K562 (cell line): ENCODE results near the gene TRIP10. TPM values are rescaled to one million over a fixed set of nuclear protein-coding genes. Genes with fewer than 3 reads are reported as not detected.

ENCODE experiments used
- BRF1 ChIP-seq: IDR thresholded peaks from 3 replicates; pipeline ENCODE4 v1.6.1; 2011; ENCODE audit warnings: borderline replicate concordance, mild to moderate bottlenecking; ENCODE audit not compliant: insufficient read length; ENCODE audit errors: extremely low read depth
- CC2D1A ChIP-seq: fragments of 450-650 bp; IDR thresholded peaks from 2 replicates; pipeline ENCODE4 v1.6.1; 2017; ENCODE audit warnings: mild to moderate bottlenecking
- GABPA ChIP-seq: fragments of 200-800 bp; sonication (Bioruptor generic); conservative IDR thresholded peaks from 2 replicates; pipeline ENCODE4 v1.6.1; 2016; ENCODE audit warnings: low read depth, missing genetic modification characterization, missing compliant biosample characterization
- HDAC8 ChIP-seq: fragments of 450-650 bp; IDR thresholded peaks from 2 replicates; pipeline ENCODE4 v1.6.1; 2016; ENCODE audit warnings: mild to moderate bottlenecking, missing genetic modification characterization, moderate library complexity, missing compliant biosample characterization
- MYC ChIP-seq, 2 experiments: fragments of 250-450 bp in 1 of 2; sonication (Bioruptor Pico) in 1 of 2; IDR thresholded peaks; 2 replicates each; pipeline versions ENCODE4 v1.5.1 to v1.6.1; 2012 to 2021; ENCODE audit warnings: low read depth in 2 of 2, borderline replicate concordance in 1 of 2, improper control_type of control experiment in 1 of 2, low read length in 1 of 2, mild to moderate bottlenecking in 1 of 2, moderate library complexity in 1 of 2
- NCOA1 ChIP-seq: fragments of 450-650 bp; IDR thresholded peaks from 2 replicates; pipeline ENCODE4 v1.6.1; 2016; ENCODE audit warnings: low read depth
- PHB2 ChIP-seq: fragments of 450-650 bp; IDR thresholded peaks from 2 replicates; pipeline ENCODE4 v1.6.1; 2017; ENCODE audit warnings: low read depth
- RBM15 ChIP-seq: fragments of 200-400 bp; formaldehyde crosslinking; IDR thresholded peaks from 2 replicates; pipeline ENCODE4 v1.6.1; 2018; ENCODE audit warnings: mild to moderate bottlenecking, low read length, moderate library complexity; ENCODE audit not compliant: insufficient read depth
- SMARCA5 ChIP-seq: fragments of 450-650 bp; IDR thresholded peaks from 2 replicates; pipeline ENCODE4 v1.6.1; 2016
- SRSF1 ChIP-seq: fragments of 200-400 bp; formaldehyde crosslinking; IDR thresholded peaks from 2 replicates; pipeline ENCODE4 v1.6.1; 2017; ENCODE audit warnings: mild to moderate bottlenecking, low read depth, low read length, moderate library complexity
- STAT5A ChIP-seq: IDR thresholded peaks from 2 replicates; pipeline ENCODE4 v1.6.1; 2012; ENCODE audit warnings: low read length, inconsistent platforms, borderline replicate concordance
- ZNF121 ChIP-seq: sonication (generic); formaldehyde crosslinking; conservative IDR thresholded peaks from 2 replicates; pipeline ENCODE4 v1.8.0; 2022; ENCODE audit warnings: missing genetic modification reagents
- ZNF146 ChIP-seq: IDR thresholded peaks from one replicate; pipeline ENCODE4 v1.6.1; 2018; ENCODE audit warnings: missing compliant biosample characterization; ENCODE audit not compliant: unreplicated experiment
- ZNF184 ChIP-seq: sonication (generic); formaldehyde crosslinking; IDR thresholded peaks from 2 replicates; pipeline ENCODE4 v1.5.0; 2020; ENCODE audit warnings: missing genetic modification reagents
- ZNF316 ChIP-seq: fragments of 450-650 bp; IDR thresholded peaks from 2 replicates; pipeline ENCODE4 v1.6.1; 2016
- ZNF699 ChIP-seq: fragments of 250-450 bp; sonication (Bioruptor Pico); IDR thresholded peaks from 2 replicates; pipeline ENCODE4 v1.8.0; 2021; ENCODE audit warnings: mild to moderate bottlenecking, moderate library complexity; ENCODE audit not compliant: insufficient replicate concordance
- ZNF79 ChIP-seq: fragments of 250-450 bp; sonication (Bioruptor Pico); IDR thresholded peaks from 2 replicates; pipeline ENCODE4 v1.4.0; 2020; ENCODE audit warnings: low read depth, mild to moderate bottlenecking, moderate library complexity
- polyA plus RNA-seq, 8 experiments: library from polyadenylated mRNA; depleted of rRNA in 4 of 8; stranded (reverse) in 5 of 8; unstranded in 3 of 8; fragments of >200 nt; fragmentation: Nextera tagmentation in 2 of 8; fragmentation: Illumina TruSeq in 1 of 8; extraction: Ambion mirVana in 2 of 8; extraction: Trizol in 1 of 8; gene quantifications; 2 replicates each; pipeline versions ENCODE4 v1.2.1 to v1.2.3, GENCODE V29; 2011 to 2014; ENCODE audit warnings: inconsistent platforms in 1 of 8, missing spikeins in 1 of 8
- total RNA-seq, 7 experiments: library from RNA; depleted of rRNA in 6 of 7; stranded (reverse); fragments of >200 nt in 6 of 7; fragmentation: Illumina TruSeq in 2 of 7; extraction: Trizol in 2 of 7; gene quantifications; 2 replicates each; pipeline versions ENCODE4 v1.2.1 to v1.2.3, GENCODE V29; 2011 to 2021; ENCODE audit warnings: low replicate concordance in 1 of 7
- TF ChIP-seq, protein P1 (sequence below): fragments of 450-650 bp; formaldehyde crosslinking; IDR thresholded peaks from 2 replicates; pipeline ENCODE4 v1.4.0; 2020; ENCODE audit warnings: mild to moderate bottlenecking, moderate library complexity
- TF ChIP-seq, protein P2 (sequence below), 3 experiments: IDR thresholded peaks in 2 of 3; conservative IDR thresholded peaks in 1 of 3; 2 replicates each; pipeline ENCODE4 v1.5.1; 2011 to 2012; ENCODE audit warnings: low read length in 3 of 3, mild to moderate bottlenecking in 3 of 3, control low read depth in 2 of 3, improper control_type of control experiment in 1 of 3, inconsistent platforms in 1 of 3, low read depth in 1 of 3, mixed read lengths in 1 of 3, moderate library complexity in 1 of 3; ENCODE audit not compliant: insufficient read depth in 2 of 3
- TF ChIP-seq, protein P3 (sequence below): fragments of 250-450 bp; sonication (Bioruptor Pico); IDR thresholded peaks from 2 replicates; pipeline ENCODE4 v1.4.0; 2020; ENCODE audit warnings: mild to moderate bottlenecking

The TRIP10 gene
- total and polyA plus RNA-seq, 9 of the 15 experiments (the other 6 are each of a cell fraction or from before 2014, with no cell fraction given): 1.2 to 66.8 (median 36.1) TPM

DNA sequence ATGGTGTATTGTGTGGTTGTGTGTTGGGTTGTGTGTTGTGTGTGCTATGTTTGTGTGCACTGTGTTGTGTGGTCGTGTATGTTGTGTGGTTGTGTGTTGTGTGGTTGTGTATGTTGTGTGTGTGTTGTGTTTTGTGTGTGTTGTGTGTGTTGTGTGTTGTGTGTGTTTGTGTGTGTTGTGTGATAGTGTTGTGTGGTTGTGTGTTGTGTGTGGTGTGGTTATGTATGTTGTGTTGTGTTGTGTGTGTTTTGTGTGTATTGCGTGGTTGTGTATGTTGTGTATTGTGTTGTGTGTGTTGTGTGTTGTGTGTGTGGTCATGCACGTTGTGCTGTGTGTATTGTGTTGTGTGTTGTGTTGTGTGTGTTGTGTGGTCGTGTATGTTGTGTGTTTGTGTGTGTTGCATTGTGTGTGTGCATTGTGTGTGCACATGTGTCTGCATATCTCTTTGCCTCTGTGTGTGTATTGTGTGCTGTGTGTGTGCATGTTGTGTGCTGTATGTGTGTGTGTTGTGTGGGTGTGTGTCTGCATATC lies 22.0 kb upstream of the TRIP10 start (continued):
- TF ChIP-seq, protein P1, sequence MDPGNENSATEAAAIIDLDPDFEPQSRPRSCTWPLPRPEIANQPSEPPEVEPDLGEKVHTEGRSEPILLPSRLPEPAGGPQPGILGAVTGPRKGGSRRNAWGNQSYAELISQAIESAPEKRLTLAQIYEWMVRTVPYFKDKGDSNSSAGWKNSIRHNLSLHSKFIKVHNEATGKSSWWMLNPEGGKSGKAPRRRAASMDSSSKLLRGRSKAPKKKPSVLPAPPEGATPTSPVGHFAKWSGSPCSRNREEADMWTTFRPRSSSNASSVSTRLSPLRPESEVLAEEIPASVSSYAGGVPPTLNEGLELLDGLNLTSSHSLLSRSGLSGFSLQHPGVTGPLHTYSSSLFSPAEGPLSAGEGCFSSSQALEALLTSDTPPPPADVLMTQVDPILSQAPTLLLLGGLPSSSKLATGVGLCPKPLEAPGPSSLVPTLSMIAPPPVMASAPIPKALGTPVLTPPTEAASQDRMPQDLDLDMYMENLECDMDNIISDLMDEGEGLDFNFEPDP: no peak
- peak; percentile 67; the same call in 1 of the 2 replicates for TF ChIP-seq NCOA1
- TF ChIP-seq PHB2: peak; percentile 77; the same call in 1 of the 2 replicates
- TF ChIP-seq, protein P2, sequence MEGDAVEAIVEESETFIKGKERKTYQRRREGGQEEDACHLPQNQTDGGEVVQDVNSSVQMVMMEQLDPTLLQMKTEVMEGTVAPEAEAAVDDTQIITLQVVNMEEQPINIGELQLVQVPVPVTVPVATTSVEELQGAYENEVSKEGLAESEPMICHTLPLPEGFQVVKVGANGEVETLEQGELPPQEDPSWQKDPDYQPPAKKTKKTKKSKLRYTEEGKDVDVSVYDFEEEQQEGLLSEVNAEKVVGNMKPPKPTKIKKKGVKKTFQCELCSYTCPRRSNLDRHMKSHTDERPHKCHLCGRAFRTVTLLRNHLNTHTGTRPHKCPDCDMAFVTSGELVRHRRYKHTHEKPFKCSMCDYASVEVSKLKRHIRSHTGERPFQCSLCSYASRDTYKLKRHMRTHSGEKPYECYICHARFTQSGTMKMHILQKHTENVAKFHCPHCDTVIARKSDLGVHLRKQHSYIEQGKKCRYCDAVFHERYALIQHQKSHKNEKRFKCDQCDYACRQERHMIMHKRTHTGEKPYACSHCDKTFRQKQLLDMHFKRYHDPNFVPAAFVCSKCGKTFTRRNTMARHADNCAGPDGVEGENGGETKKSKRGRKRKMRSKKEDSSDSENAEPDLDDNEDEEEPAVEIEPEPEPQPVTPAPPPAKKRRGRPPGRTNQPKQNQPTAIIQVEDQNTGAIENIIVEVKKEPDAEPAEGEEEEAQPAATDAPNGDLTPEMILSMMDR (IDR thresholded peaks at IDR 0.05 in 2 of 3, conservative IDR thresholded peaks at IDR 0.05 in 1 of 3; ENCODE audit: insufficient read depth in 2 of 3, low read depth in 1 of 3, low read length in 3 of 3): 0 out of 6 replicates have a peak, but pooled peaks of 1 of the 3 experiments have one; percentile 7
- no peak for TF ChIP-seq GABPA
- no peak for TF ChIP-seq RBM15
- TF ChIP-seq, protein P3, sequence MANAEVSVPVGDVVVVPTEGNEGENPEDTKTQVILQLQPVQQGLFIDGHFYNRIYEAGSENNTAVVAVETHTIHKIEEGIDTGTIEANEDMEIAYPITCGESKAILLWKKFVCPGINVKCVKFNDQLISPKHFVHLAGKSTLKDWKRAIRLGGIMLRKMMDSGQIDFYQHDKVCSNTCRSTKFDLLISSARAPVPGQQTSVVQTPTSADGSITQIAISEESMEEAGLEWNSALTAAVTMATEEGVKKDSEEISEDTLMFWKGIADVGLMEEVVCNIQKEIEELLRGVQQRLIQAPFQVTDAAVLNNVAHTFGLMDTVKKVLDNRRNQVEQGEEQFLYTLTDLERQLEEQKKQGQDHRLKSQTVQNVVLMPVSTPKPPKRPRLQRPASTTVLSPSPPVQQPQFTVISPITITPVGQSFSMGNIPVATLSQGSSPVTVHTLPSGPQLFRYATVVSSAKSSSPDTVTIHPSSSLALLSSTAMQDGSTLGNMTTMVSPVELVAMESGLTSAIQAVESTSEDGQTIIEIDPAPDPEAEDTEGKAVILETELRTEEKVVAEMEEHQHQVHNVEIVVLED (CRISPR knock-in tag): no peak
- no peak for TF ChIP-seq BRF1
- TF ChIP-seq CC2D1A: peak; percentile 62
- TF ChIP-seq ZNF121 (CRISPR knock-in tag): peak; percentile 69; the same call in 1 of the 2 replicates
- TF ChIP-seq STAT5A: peak; percentile 22; the same call in 1 of the 2 replicates
- TF ChIP-seq HDAC8 (tag): no peak
- no peak for TF ChIP-seq ZNF699
- TF ChIP-seq SRSF1: no peak
- TF ChIP-seq MYC (IDR thresholded peaks at IDR 0.05; ENCODE audit: low read depth, low read length): no peak
- TF ChIP-seq MYC (CRISPR knock-in tag; IDR thresholded peaks at IDR 0.05; ENCODE audit: borderline replicate concordance, low read depth): no peak
- no peak for TF ChIP-seq ZNF79 (CRISPR knock-in tag)
- peak; percentile 27; the same call in 1 of the 2 replicates for TF ChIP-seq ZNF316
- TF ChIP-seq SMARCA5: peak; percentile 99
- TF ChIP-seq ZNF184 (CRISPR knock-in tag): no peak
- TF ChIP-seq ZNF146 (CRISPR knock-in tag): no peak
